GM19239 (cell line): ENCODE measurements around the gene PPP2R3C.
"Not testable (repeated sequence)": the region's sequence is repeated elsewhere in the genome, so short reads cannot be mapped to it uniquely, and the experiment has no call there.

ENCODE experiments used
- DNase-seq: peaks from one replicate; pipeline ENCODE4 v3.0.0; 2011; ENCODE audit warnings: low spot score; ENCODE audit not compliant: insufficient read length
- FAIRE-seq: peaks from 2 replicates; lab custom pipeline; 2011; peaks lifted over from hg19 to GRCh38; lab: Jason Lieb, UNC

The PPP2R3C gene

GRCh38 chr14:35121887-35122695 lies at the start of gene PPP2R3C, which contains the start of gene PRORP:
Gene PPP2R3C, minus strand, starts transcription at chr14:35121990. Its CDS starts 31 bp downstream, at chr14:35121959.
Gene PRORP, plus strand, starts transcription at chr14:35122552. Its CDS starts 694 bp downstream, at chr14:35123246.
- FAIRE-seq (peak; percentile 96), DNase-seq (peak; percentile 72)

- DNase-seq (no peak), FAIRE-seq (no peak)
These were observed 45.7 kb upstream of the PPP2R3C start for GRCh38 chr14:35167496-35167895.

- DNase-seq (no peak), FAIRE-seq (no peak)
These were observed 43.1 kb upstream of the PPP2R3C start for GRCh38 chr14:35164849-35165248.

- FAIRE-seq: no peak
- DNase-seq: no peak
These were observed 41.6 kb upstream of the PPP2R3C start for GRCh38 chr14:35163384-35163783.

GRCh38 chr14:35161231-35161630 lies 39.4 kb upstream of the PPP2R3C start:
- peak; percentile 70 for FAIRE-seq
- DNase-seq: no peak

GRCh38 chr14:35159742-35160409 lies 38.1 kb upstream of the PPP2R3C start:
- FAIRE-seq (peak; percentile 79), DNase-seq (no peak)

GRCh38 chr14:35158951-35159653 lies 37.3 kb upstream of the PPP2R3C start:
- no peak for FAIRE-seq
- no peak for DNase-seq

GRCh38 chr14:35158491-35158890 lies 36.7 kb upstream of the PPP2R3C start:
- FAIRE-seq (no peak), DNase-seq (no peak)

- no peak for DNase-seq
- FAIRE-seq: peak; percentile 84
These were observed 34.2 kb upstream of the PPP2R3C start for GRCh38 chr14:35155962-35156361.

GRCh38 chr14:35154016-35154415 lies 32.2 kb upstream of the PPP2R3C start:
- FAIRE-seq: no peak
- DNase-seq: no peak

- DNase-seq, FAIRE-seq: not testable (repeated sequence)
These were observed 30.7 kb upstream of the PPP2R3C start for GRCh38 chr14:35152531-35152930.

GRCh38 chr14:35149239-35149638 lies 27.4 kb upstream of the PPP2R3C start:
- FAIRE-seq (no peak), DNase-seq (no peak)

GRCh38 chr14:35147711-35148110 lies 25.9 kb upstream of the PPP2R3C start:
- FAIRE-seq (no peak), DNase-seq (no peak)

GRCh38 chr14:35147186-35147585 lies 25.4 kb upstream of the PPP2R3C start:
- FAIRE-seq (no peak), DNase-seq (no peak)

GRCh38 chr14:35146711-35147149 lies 24.9 kb upstream of the PPP2R3C start:
- FAIRE-seq (no peak), DNase-seq (no peak)

GRCh38 chr14:35144029-35144428 lies 22.2 kb upstream of the PPP2R3C start:
- DNase-seq: no peak
- no peak for FAIRE-seq

- DNase-seq (no peak), FAIRE-seq (peak; percentile 86)
These were observed 19.2 kb upstream of the PPP2R3C start for GRCh38 chr14:35140718-35141581.

GRCh38 chr14:35138585-35138984 lies 16.8 kb upstream of the PPP2R3C start:
- no peak for FAIRE-seq
- no peak for DNase-seq

GRCh38 chr14:35134329-35135123 lies 12.7 kb upstream of the PPP2R3C start:
- DNase-seq: no peak
- FAIRE-seq: no peak
